HG02870 (cell line): ENCODE data around the gene TJP1.
"Not testable (repeated sequence)": the region's sequence is repeated elsewhere in the genome, so short reads cannot be mapped to it uniquely, and the experiment has no call there.

Source experiments
- ATAC-seq: cut with Tn5 transposase; IDR thresholded peaks from one replicate; pipeline ENCODE4 v1.9.1; 2021; ENCODE audit warnings: mild to moderate bottlenecking, moderate library complexity; ENCODE audit not compliant: unreplicated experiment

Gene TJP1

DNA sequence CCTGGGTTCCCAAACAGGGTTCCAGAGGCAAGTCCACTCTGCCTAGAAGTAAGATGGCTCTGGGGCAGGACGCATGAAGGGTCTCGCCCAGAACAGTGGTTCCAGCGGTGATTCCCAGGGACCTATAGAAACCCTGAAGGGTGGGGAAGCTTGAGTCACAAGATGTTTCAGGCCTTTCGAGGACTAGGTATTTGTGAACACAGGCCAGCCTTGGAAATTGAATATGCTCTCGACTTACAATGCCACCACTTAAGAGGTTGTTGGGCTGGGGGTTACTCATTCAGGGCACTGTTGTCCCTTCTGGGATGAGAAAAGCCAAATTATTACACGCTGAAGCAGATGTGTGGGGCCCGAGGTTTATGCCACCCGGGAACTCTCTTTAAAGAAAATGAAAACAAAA lies 152.0 kb downstream of the TJP1 start:
- ATAC-seq, result no peak

DNA sequence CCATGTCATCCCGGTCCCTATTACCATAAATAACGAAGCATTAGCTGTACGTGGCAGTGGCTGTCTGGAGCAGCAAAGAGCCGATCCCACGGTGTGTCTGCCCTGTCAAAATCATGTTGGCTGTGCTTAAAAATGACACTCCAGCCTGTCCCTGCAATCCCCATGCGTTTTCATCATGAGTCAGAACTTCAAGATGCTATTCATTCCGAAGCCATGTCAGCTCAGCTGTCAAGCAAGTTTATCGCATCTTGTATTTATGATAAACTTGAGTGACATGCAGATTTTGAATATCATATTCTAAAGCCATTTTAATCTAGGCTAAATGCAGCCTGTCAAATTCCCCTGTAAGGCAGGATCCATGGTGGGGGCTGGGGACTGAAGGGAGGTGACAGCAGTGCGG lies 152.4 kb downstream of the TJP1 start:
- no peak for ATAC-seq

DNA sequence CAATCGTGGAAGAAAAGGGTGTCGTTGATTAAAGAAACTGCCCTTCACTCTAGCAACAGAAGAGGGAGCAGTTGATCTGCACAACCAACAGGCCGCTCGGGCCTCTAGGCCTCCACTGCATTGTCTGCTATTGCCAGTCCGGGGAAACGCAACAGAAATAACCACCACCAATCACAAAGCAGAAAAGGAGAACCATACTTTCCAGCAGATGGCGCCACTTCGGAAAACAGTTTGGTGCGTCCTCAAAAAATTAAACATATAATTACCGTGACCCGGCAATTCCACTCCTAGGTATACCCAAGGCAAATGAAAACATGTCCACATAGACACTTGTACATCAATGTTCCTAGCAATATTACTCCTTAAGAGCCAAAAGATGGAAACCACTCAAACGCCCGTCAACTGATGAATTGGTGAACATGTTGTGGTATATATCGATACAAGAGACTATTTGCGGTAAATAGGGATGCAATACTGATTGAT lies 154.1 kb downstream of the TJP1 start:
- ATAC-seq, result no peak

DNA sequence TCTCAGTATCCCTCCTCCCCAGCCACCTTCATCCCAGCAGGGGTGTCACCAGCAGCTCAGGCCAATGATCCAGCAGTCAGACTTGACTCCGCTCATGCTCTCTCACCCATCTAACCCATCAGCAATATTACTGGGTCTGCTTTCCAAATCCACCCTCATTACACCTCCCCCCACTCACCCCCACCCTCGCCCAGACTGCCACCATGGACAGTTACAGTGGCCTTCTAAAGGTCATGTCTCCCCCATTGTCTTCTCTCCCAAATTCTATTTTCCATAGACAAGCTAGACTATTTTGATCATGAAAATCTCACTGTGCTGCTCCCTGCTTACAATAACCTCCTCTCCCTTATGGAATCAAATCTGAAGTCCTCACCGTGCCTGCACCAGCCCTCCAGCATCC lies 156.0 kb downstream of the TJP1 start:
- no peak for ATAC-seq

DNA sequence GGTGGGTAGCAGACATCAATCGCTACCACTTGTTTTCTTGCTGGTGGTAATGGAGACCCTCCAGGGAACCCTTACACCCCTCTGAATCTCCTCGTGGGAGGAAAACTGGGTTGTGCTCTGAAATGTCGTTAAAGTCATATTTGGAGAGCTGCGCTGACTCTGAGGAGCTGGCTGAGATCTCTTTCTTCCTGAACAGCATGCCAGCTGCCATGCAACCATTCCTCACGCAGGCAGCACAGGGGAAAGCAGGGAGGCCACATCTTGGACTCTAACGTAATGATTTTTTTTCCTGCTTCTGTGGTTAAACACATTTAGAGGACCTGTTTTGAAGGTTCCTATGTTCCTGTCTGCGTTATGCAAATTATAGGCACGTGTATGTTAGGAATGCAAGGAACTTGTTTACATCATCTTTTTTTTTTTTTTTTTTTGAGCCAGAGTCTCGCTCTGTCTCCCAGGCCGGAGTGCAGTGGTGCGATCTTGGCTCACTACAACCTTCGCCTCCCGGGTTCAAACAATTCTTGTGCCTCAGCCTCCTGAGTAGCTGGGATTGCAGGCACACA lies 156.7 kb downstream of the TJP1 start:
- ATAC-seq, result no peak

DNA sequence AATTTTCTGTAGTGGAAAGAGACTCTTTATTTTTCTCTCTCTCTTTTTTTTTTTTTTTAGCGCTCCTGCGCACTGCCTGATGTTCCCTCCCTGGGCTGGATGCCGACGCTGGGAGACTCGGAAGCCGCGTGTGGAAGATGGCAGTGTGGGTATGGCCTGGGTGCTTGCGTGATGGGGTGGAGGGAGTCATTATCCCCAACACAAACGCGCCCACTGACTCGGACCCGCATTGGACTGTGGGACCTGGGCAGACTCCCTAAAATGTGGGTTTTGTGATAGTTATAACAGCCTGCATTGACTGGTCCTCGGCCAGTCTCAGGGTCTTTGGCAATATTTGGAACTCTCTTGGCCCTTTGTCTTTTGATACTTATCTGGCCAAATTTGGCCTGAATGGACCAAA lies 157.9 kb downstream of the TJP1 start:
- ATAC-seq, result no peak

DNA sequence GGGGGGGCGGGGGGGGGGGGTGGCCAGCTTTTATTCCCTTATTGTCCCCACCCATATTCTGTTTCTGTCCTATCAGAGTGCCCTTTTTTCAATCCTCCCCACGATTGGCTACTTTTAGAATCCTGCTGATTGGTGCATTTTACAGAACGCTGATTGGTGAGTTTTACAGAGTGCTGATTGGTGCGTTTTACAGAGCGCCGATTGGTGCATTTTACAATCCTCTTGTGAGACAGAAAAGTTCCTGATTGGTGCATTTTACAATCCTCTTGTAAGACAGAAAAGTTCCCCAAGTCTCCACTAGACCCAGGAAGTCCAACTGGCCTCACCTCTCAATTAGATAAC lies 164.8 kb downstream of the TJP1 start:
- not testable (repeated sequence) for ATAC-seq

DNA sequence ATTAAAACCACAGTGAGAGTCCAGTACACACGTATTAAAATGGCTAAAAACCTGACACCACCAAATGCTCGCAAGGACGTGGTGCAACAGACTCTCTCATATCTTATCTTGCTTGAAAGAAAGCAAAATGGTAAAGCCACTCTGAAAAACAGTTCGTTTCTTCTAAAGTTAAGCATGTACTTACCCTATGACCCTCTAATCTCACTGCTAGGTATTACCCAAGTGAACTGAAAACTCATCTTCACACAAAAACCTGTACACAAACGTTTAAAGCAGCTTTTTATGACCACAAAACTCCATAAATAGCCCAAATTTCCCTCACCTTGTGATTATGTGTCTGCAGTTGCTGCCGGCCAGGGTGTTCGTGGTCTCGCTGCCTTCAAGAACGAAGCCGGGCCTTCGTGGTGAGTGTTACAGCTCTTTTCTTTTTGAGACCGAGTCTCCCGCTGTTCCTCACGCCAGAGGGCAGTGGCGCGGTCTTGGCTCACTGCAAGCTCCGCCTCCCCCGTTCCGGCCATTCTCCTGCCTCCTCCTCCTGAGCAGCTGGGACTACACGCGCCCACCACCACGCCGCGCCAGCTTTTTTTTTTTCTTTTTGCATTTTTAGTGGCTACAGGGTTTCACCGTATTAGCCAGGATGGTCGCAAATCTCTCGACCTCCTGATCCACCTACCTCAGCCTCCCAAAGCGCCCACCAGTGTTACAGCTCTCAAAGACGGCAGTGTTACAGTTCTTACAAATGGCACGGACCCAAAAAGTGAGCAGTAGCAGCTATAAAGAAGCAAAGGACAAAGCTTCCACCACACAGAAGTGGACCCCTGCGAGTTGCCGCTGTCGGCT lies 165.4 kb downstream of the TJP1 start:
- ATAC-seq, result no peak

DNA sequence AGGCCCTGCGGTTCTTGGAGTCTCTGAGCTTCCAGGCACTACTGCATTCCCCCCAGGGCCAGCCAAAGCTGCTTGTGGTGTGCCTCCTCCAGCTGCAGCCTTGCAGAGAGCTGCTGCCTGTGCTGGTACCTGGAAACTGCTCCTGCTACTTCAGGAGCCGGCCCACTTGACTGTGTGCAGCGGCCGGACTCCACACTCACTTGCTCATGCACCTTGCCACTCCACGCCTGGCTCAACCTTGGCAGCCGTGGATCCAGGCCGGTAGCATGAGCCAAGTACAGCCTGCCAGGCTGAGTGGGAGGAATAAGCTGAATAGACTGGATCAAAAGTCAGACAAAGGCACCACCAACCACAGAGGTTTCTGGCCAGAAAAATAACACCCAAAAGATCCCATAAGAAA lies 169.7 kb downstream of the TJP1 start:
- ATAC-seq, result no peak

DNA sequence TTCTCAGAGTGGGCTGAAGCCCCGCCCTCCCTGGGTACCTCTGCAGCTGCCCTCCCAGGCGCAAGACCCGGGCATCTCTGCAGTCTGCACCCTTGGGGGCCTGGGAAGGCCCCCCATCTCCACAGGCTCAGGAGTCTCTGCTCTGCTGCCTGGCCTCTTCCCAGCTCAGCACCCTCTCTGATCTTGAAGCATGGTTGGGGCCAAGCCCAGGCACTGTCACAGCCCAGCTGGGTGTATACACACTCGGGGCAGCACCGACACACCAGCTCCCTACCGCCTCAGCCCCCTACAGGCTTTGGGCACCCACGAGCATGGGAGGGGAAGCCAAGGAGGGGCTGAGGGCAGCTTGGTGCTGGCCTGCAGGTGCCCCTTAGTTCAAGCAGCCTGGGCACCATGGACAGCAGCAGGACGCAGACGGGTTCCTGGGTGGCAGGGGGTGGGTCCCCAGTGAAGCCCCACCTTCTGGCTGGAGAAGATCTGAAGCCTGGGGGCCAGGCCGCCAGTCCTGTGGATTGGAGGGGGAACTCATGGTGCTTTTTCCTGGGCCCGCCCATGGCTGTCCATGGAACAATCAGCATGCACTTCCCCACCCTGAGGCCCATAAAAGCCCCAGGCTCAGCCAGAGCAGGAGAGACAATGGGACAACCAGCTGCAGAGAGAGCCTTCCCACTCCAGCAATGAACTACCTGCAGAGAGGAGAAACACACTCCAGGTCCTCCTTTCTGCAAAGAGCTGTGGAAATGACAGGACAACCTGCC lies 170.6 kb downstream of the TJP1 start:
- no peak for ATAC-seq
